HEK293 (cell line): ENCODE results near the gene DNAH9.

Experiments used
- GFI1B ChIP-seq: fragments of 450-650 bp; formaldehyde crosslinking; IDR thresholded peaks from 2 replicates; pipeline ENCODE4 v1.5.1; 2016; ENCODE audit warnings: missing biosample characterization, missing genetic modification characterization
- HOXD13 ChIP-seq: sonication (generic); formaldehyde crosslinking; IDR thresholded peaks from 2 replicates; pipeline ENCODE4 v1.8.0; 2022; ENCODE audit warnings: missing genetic modification reagents, borderline replicate concordance
- KLF10 ChIP-seq: fragments of 450-650 bp; IDR thresholded peaks from 2 replicates; pipeline ENCODE4 v1.5.1; 2018; ENCODE audit warnings: missing biosample characterization, mild to moderate bottlenecking, missing genetic modification characterization
- KLF8 ChIP-seq: fragments of 450-650 bp; formaldehyde crosslinking; IDR thresholded peaks from 2 replicates; pipeline ENCODE4 v1.5.1; 2016; ENCODE audit warnings: missing biosample characterization, missing genetic modification characterization
- SP3 ChIP-seq: fragments of 450-650 bp; formaldehyde crosslinking; IDR thresholded peaks from 2 replicates; pipeline ENCODE4 v1.5.1; 2016; ENCODE audit warnings: missing biosample characterization, missing genetic modification characterization
- YY2 ChIP-seq: fragments of 450-650 bp; formaldehyde crosslinking; IDR thresholded peaks from 2 replicates; pipeline ENCODE4 v1.5.1; 2016; ENCODE audit warnings: missing biosample characterization, missing genetic modification characterization
- ZBTB48 ChIP-seq: fragments of 450-650 bp; formaldehyde crosslinking; IDR thresholded peaks from 2 replicates; pipeline ENCODE4 v1.5.1; 2016; ENCODE audit warnings: missing biosample characterization, missing genetic modification characterization
- ZNF350 ChIP-seq: fragments of 450-650 bp; formaldehyde crosslinking; IDR thresholded peaks from 2 replicates; pipeline ENCODE4 v1.5.0; 2017; ENCODE audit warnings: missing biosample characterization, mild to moderate bottlenecking, missing genetic modification characterization
- ZNF391 ChIP-seq: fragments of 450-650 bp; formaldehyde crosslinking; IDR thresholded peaks from 2 replicates; pipeline ENCODE4 v1.5.1; 2016; ENCODE audit warnings: low read depth, missing biosample characterization, missing genetic modification characterization, borderline replicate concordance
- ZNF394 ChIP-seq: fragments of 450-650 bp; formaldehyde crosslinking; IDR thresholded peaks from 2 replicates; pipeline ENCODE4 v1.5.1; 2016; ENCODE audit warnings: missing biosample characterization, missing genetic modification characterization, mild to moderate bottlenecking, moderate library complexity, borderline replicate concordance
- ZNF596 ChIP-seq: fragments of 450-650 bp; IDR thresholded peaks from 2 replicates; pipeline ENCODE4 v1.5.0; 2018; ENCODE audit warnings: missing biosample characterization, mild to moderate bottlenecking, missing genetic modification characterization, moderate library complexity
- ZNF600 ChIP-seq: fragments of 450-650 bp; formaldehyde crosslinking; IDR thresholded peaks from 2 replicates; pipeline ENCODE4 v1.5.1; 2016; ENCODE audit warnings: missing biosample characterization, missing genetic modification characterization
- ZNF792 ChIP-seq: fragments of 450-650 bp; formaldehyde crosslinking; IDR thresholded peaks from 2 replicates; pipeline ENCODE4 v1.5.1; 2016; ENCODE audit warnings: missing biosample characterization, missing genetic modification characterization
- TF ChIP-seq, protein P1 (sequence below): fragments of 450-650 bp; formaldehyde crosslinking; IDR thresholded peaks from 2 replicates; pipeline ENCODE4 v1.5.1; 2016; ENCODE audit warnings: missing biosample characterization, missing genetic modification characterization
- TF ChIP-seq, protein P2 (sequence below): fragments of 450-650 bp; formaldehyde crosslinking; IDR thresholded peaks from 2 replicates; pipeline ENCODE4 v1.5.0; 2017; ENCODE audit warnings: missing biosample characterization, missing genetic modification characterization, borderline replicate concordance
- TF ChIP-seq, protein P3 (sequence below): fragments of 450-650 bp; formaldehyde crosslinking; conservative IDR thresholded peaks from 2 replicates; pipeline ENCODE4 v1.5.1; 2016; ENCODE audit warnings: low read depth, missing biosample characterization, missing genetic modification characterization
- TF ChIP-seq, protein P4 (sequence below): fragments of 450-650 bp; formaldehyde crosslinking; IDR thresholded peaks from 2 replicates; pipeline ENCODE4 v1.5.1; 2016; ENCODE audit warnings: missing biosample characterization, missing genetic modification characterization
- TF ChIP-seq, protein P5 (sequence below): fragments of 450-650 bp; formaldehyde crosslinking; IDR thresholded peaks from 2 replicates; pipeline ENCODE4 v1.5.1; 2016; ENCODE audit warnings: missing biosample characterization, missing genetic modification characterization
- TF ChIP-seq, protein P6 (sequence below): fragments of 450-650 bp; formaldehyde crosslinking; IDR thresholded peaks from 2 replicates; pipeline ENCODE4 v1.5.1; 2016; ENCODE audit warnings: missing biosample characterization, missing genetic modification characterization
- TF ChIP-seq, protein P7 (sequence below): fragments of 450-650 bp; formaldehyde crosslinking; IDR thresholded peaks from 2 replicates; pipeline ENCODE4 v1.5.1; 2016; ENCODE audit warnings: missing biosample characterization, missing genetic modification characterization
- TF ChIP-seq, protein P8 (sequence below): fragments of 450-650 bp; formaldehyde crosslinking; IDR thresholded peaks from 2 replicates; pipeline ENCODE4 v1.5.1; 2017; ENCODE audit warnings: missing biosample characterization, missing genetic modification characterization

The DNAH9 gene

DNA sequence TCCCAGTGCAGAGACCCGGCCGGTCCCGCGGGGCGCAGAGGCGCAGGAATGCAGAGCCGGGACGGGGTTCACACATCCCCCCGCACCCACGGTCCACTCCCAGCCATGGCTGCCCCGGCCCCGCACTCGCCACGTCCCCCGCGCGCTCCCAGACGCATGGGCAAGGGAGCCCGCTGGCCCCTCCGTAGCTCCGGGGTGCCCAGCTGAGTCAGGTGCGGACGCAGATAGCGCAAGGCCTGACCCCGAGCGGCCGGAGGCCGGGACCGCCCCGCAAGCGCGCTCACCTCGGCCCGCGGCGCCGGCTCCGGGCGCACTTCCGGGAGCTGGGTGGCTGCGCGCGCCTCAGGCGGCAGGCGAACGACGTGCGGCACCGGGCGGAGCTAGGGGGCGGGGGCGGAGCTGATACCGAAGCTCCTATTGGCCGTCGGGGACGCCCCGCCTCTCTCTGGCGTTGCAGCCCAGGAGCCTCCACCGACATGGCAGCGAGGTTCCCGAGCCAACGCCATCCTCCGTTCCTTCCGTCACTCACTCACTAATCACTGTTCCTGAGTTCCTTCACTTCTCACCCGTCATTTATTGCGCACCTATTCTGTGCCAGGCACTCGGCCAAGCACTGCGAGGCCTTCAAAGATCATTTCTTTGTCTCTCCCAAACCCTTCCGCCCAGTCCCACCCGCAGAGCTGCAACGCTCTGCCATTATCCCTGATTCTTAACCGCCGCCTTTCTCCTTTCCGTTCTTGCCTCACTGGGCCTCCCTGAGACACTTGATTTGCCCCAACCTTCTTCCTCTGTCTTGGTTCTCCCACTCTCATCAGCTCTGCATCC is 399.1 kb downstream of the DNAH9 start, which contains the start of gene ZNF18 (continued):
- TF ChIP-seq, protein P1, sequence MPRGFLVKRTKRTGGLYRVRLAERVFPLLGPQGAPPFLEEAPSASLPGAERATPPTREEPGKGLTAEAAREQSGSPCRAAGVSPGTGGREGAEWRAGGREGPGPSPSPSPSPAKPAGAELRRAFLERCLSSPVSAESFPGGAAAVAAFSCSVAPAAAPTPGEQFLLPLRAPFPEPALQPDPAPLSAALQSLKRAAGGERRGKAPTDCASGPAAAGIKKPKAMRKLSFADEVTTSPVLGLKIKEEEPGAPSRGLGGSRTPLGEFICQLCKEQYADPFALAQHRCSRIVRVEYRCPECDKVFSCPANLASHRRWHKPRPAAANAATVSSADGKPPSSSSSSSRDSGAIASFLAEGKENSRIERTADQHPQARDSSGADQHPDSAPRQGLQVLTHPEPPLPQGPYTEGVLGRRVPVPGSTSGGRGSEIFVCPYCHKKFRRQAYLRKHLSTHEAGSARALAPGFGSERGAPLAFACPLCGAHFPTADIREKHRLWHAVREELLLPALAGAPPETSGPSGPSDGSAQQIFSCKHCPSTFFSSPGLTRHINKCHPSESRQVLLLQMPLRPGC (tag by site-specific recombination), result peak; percentile 62
- peak; percentile 38; the same call in 1 of the 2 replicates for TF ChIP-seq GFI1B (tag by site-specific recombination)
- TF ChIP-seq, protein P2, sequence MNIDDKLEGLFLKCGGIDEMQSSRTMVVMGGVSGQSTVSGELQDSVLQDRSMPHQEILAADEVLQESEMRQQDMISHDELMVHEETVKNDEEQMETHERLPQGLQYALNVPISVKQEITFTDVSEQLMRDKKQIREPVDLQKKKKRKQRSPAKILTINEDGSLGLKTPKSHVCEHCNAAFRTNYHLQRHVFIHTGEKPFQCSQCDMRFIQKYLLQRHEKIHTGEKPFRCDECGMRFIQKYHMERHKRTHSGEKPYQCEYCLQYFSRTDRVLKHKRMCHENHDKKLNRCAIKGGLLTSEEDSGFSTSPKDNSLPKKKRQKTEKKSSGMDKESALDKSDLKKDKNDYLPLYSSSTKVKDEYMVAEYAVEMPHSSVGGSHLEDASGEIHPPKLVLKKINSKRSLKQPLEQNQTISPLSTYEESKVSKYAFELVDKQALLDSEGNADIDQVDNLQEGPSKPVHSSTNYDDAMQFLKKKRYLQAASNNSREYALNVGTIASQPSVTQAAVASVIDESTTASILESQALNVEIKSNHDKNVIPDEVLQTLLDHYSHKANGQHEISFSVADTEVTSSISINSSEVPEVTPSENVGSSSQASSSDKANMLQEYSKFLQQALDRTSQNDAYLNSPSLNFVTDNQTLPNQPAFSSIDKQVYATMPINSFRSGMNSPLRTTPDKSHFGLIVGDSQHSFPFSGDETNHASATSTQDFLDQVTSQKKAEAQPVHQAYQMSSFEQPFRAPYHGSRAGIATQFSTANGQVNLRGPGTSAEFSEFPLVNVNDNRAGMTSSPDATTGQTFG (tag by site-specific recombination), result no peak
- no peak for TF ChIP-seq ZNF350 (tag by site-specific recombination)
- peak; percentile 47; the same call in 1 of the 2 replicates for TF ChIP-seq ZNF596 (tag by site-specific recombination)
- TF ChIP-seq, protein P3, sequence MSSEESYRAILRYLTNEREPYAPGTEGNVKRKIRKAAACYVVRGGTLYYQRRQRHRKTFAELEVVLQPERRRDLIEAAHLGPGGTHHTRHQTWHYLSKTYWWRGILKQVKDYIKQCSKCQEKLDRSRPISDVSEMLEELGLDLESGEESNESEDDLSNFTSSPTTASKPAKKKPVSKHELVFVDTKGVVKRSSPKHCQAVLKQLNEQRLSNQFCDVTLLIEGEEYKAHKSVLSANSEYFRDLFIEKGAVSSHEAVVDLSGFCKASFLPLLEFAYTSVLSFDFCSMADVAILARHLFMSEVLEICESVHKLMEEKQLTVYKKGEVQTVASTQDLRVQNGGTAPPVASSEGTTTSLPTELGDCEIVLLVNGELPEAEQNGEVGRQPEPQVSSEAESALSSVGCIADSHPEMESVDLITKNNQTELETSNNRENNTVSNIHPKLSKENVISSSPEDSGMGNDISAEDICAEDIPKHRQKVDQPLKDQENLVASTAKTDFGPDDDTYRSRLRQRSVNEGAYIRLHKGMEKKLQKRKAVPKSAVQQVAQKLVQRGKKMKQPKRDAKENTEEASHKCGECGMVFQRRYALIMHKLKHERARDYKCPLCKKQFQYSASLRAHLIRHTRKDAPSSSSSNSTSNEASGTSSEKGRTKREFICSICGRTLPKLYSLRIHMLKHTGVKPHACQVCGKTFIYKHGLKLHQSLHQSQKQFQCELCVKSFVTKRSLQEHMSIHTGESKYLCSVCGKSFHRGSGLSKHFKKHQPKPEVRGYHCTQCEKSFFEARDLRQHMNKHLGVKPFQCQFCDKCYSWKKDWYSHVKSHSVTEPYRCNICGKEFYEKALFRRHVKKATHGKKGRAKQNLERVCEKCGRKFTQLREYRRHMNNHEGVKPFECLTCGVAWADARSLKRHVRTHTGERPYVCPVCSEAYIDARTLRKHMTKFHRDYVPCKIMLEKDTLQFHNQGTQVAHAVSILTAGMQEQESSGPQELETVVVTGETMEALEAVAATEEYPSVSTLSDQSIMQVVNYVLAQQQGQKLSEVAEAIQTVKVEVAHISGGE (tag by site-specific recombination), result peak; percentile 84
- TF ChIP-seq, protein P4, sequence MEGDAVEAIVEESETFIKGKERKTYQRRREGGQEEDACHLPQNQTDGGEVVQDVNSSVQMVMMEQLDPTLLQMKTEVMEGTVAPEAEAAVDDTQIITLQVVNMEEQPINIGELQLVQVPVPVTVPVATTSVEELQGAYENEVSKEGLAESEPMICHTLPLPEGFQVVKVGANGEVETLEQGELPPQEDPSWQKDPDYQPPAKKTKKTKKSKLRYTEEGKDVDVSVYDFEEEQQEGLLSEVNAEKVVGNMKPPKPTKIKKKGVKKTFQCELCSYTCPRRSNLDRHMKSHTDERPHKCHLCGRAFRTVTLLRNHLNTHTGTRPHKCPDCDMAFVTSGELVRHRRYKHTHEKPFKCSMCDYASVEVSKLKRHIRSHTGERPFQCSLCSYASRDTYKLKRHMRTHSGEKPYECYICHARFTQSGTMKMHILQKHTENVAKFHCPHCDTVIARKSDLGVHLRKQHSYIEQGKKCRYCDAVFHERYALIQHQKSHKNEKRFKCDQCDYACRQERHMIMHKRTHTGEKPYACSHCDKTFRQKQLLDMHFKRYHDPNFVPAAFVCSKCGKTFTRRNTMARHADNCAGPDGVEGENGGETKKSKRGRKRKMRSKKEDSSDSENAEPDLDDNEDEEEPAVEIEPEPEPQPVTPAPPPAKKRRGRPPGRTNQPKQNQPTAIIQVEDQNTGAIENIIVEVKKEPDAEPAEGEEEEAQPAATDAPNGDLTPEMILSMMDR, result peak; percentile 51
- peak; percentile 73; the same call in 1 of the 2 replicates for TF ChIP-seq KLF8
- TF ChIP-seq ZNF394, result no peak
- TF ChIP-seq, protein P5, sequence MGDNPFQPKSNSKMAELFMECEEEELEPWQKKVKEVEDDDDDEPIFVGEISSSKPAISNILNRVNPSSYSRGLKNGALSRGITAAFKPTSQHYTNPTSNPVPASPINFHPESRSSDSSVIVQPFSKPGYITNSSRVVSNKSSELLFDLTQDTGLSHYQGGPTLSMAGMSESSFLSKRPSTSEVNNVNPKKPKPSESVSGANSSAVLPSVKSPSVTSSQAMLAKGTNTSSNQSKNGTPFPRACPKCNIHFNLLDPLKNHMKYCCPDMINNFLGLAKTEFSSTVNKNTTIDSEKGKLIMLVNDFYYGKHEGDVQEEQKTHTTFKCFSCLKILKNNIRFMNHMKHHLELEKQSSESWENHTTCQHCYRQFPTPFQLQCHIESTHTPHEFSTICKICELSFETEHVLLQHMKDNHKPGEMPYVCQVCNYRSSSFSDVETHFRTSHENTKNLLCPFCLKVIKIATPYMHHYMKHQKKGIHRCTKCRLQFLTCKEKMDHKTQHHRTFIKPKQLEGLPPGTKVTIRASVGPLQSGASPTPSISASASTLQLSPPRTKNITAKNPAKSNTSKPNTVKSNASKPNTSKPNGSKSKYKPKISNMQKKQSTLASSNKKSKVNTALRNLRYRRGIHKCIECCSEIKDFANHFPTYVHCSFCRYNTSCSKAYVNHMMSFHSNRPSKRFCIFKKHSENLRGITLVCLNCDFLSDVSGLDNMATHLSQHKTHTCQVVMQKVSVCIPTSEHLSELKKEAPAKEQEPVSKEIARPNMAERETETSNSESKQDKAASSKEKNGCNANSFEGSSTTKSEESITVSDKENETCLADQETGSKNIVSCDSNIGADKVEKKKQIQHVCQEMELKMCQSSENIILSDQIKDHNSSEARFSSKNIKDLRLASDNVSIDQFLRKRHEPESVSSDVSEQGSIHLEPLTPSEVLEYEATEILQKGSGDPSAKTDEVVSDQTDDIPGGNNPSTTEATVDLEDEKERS, result peak; percentile 14; the same call in 1 of the 2 replicates
- TF ChIP-seq HOXD13 (CRISPR knock-in tag), result no peak
- TF ChIP-seq ZNF600 (tag by site-specific recombination), result peak; percentile 92
- TF ChIP-seq ZNF391 (tag by site-specific recombination), result peak; percentile 41; the same call in 1 of the 2 replicates
- peak; percentile 87 for TF ChIP-seq KLF10 (tag by site-specific recombination)
- TF ChIP-seq, protein P6, sequence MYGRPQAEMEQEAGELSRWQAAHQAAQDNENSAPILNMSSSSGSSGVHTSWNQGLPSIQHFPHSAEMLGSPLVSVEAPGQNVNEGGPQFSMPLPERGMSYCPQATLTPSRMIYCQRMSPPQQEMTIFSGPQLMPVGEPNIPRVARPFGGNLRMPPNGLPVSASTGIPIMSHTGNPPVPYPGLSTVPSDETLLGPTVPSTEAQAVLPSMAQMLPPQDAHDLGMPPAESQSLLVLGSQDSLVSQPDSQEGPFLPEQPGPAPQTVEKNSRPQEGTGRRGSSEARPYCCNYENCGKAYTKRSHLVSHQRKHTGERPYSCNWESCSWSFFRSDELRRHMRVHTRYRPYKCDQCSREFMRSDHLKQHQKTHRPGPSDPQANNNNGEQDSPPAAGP (tag by site-specific recombination), result peak; percentile 66
- TF ChIP-seq, protein P7, sequence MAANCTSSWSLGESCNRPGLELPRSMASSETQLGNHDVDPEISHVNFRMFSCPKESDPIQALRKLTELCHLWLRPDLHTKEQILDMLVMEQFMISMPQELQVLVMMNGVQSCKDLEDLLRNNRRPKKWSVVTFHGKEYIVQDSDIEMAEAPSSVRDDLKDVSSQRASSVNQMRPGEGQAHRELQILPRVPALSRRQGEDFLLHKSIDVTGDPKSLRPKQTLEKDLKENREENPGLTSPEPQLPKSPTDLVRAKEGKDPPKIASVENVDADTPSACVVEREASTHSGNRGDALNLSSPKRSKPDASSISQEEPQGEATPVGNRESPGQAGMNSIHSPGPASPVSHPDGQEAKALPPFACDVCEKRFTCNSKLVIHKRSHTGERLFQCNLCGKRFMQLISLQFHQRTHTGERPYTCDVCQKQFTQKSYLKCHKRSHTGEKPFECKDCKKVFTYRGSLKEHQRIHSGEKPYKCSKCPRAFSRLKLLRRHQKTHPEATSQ (tag by site-specific recombination), result peak; percentile 19; the same call in 1 of the 2 replicates
- peak; percentile 28; the same call in 1 of the 2 replicates for TF ChIP-seq ZNF792 (tag by site-specific recombination)
- peak; percentile 79 for TF ChIP-seq SP3
- TF ChIP-seq ZBTB48 (tag by site-specific recombination), result peak; percentile 61
- TF ChIP-seq YY2, result peak; percentile 67
- TF ChIP-seq, protein P8, sequence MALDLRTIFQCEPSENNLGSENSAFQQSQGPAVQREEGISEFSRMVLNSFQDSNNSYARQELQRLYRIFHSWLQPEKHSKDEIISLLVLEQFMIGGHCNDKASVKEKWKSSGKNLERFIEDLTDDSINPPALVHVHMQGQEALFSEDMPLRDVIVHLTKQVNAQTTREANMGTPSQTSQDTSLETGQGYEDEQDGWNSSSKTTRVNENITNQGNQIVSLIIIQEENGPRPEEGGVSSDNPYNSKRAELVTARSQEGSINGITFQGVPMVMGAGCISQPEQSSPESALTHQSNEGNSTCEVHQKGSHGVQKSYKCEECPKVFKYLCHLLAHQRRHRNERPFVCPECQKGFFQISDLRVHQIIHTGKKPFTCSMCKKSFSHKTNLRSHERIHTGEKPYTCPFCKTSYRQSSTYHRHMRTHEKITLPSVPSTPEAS (tag by site-specific recombination), result no peak
